IMR-90 (cell line): Measurements from ENCODE around the gene ADAP2. TPM values are rescaled to one million over a fixed set of nuclear protein-coding genes. Genes with fewer than 3 reads are reported as not detected.
"Not testable (repeated sequence)": the region's sequence is repeated elsewhere in the genome, so short reads cannot be mapped to it uniquely, and the experiment has no call there.

Experiments used
- ATAC-seq: fragments of 200-7000 bp; cut with Tn5 transposase; 2 replicates; pipeline ENCODE4 v1.9.1; 2020; ENCODE audit warnings: low read depth, mild to moderate bottlenecking, moderate library complexity
- BruUV-seq: library from RNA; stranded (reverse); fragments of 400-500 nt; replicated peaks from 2 replicates; lab custom pipeline; 2021; lab: Mats Ljungman, UMichigan
- CTCF ChIA-PET: fragments of 300-600 bp; formaldehyde crosslinking; extraction: SDS; loops from one replicate; lab custom pipeline; 2021; ENCODE audit warnings: antibody characterized with exemption; lab: Yijun Ruan, JAX
- POLR2A ChIA-PET: fragments of 300-600 bp; sonication (Branson Sonifier 250); formaldehyde crosslinking; loops from one replicate; lab custom pipeline; 2022; ENCODE audit warnings: antibody characterized with exemption; ENCODE audit not compliant: unreplicated experiment; lab: Charles Lee
- DNase-seq: peaks from one replicate; pipeline ENCODE4 v3.0.0; 2013
- H2AFZ ChIP-seq: replicated peaks from 2 replicates; pipeline ENCODE3; 2013; ENCODE audit warnings: low read length, mild to moderate bottlenecking; ENCODE audit not compliant: poor library complexity
- H2AK5ac ChIP-seq: 2 replicates; pipeline ENCODE4 v1.6.1; 2013; ENCODE audit warnings: low read depth, low read length, inconsistent platforms
- H2AK9ac ChIP-seq: replicated peaks from 2 replicates; pipeline ENCODE3; 2013; ENCODE audit warnings: mild to moderate bottlenecking, low read depth, low read length, moderate library complexity; ENCODE audit not compliant: poor library complexity
- H2BK120ac ChIP-seq: 2 replicates; pipeline ENCODE4 v1.6.1; 2013; ENCODE audit warnings: low read depth, low read length, inconsistent platforms
- H2BK15ac ChIP-seq: 3 replicates; pipeline ENCODE4 v1.6.1; 2013; ENCODE audit warnings: low read depth, low read length, inconsistent platforms
- H2BK20ac ChIP-seq: 2 replicates; pipeline ENCODE4 v1.6.1; 2013; ENCODE audit warnings: low read depth, mild to moderate bottlenecking, inconsistent platforms, low read length, moderate library complexity
- H2BK5ac ChIP-seq: 2 replicates; pipeline ENCODE4 v1.6.1; 2013; ENCODE audit warnings: mild to moderate bottlenecking, low read depth, low read length, inconsistent platforms; ENCODE audit not compliant: poor library complexity, severe bottlenecking
- H3K14ac ChIP-seq: replicated peaks from 2 replicates; pipeline ENCODE4 v1.6.1; 2013; ENCODE audit warnings: low read depth, low read length, inconsistent platforms
- H3K18ac ChIP-seq: 2 replicates; pipeline ENCODE4 v1.6.1; 2013; ENCODE audit warnings: low read depth, low read length, control low read depth
- H3K23ac ChIP-seq: 2 replicates; pipeline ENCODE4 v1.6.1; 2013; ENCODE audit warnings: low read depth, low read length, inconsistent platforms
- H3K27ac ChIP-seq: 2 replicates; pipeline ENCODE4 v1.5.1; 2013; ENCODE audit warnings: mild to moderate bottlenecking, control low read depth, low read length; ENCODE audit not compliant: insufficient read depth
- H3K27me3 ChIP-seq: 2 replicates; pipeline ENCODE4 v1.6.1; 2013; ENCODE audit warnings: low read length; ENCODE audit not compliant: control insufficient read depth, insufficient read depth
- H3K36me3 ChIP-seq: 2 replicates; pipeline ENCODE4 v1.6.1; 2013; ENCODE audit warnings: low read length, mixed read lengths; ENCODE audit not compliant: control insufficient read depth, insufficient read depth
- H3K4ac ChIP-seq: 2 replicates; pipeline ENCODE4 v1.6.1; 2013; ENCODE audit warnings: low read depth, low read length, inconsistent platforms
- H3K4me1 ChIP-seq: 2 replicates; pipeline ENCODE4 v1.6.1; 2013; ENCODE audit warnings: low read length, mixed read lengths; ENCODE audit not compliant: control insufficient read depth, insufficient read depth
- H3K4me2 ChIP-seq: 2 replicates; pipeline ENCODE4 v1.6.1; 2013; ENCODE audit warnings: low read depth, mild to moderate bottlenecking, control low read depth, low read length, moderate library complexity
- H3K4me3 ChIP-seq: 2 replicates; pipeline ENCODE4 v1.5.1; 2013; ENCODE audit warnings: low read depth, mild to moderate bottlenecking, control low read depth, low read length, moderate library complexity; ENCODE audit not compliant: insufficient read depth
- H3K56ac ChIP-seq: 2 replicates; pipeline ENCODE4 v1.6.1; 2013; ENCODE audit warnings: low read length, inconsistent platforms; ENCODE audit not compliant: insufficient read depth; ENCODE audit errors: extremely low read depth
- H3K79me1 ChIP-seq, 2 experiments: 2 replicates each; pipeline ENCODE4 v1.6.1; 2013; ENCODE audit warnings: low read length in 2 of 2, inconsistent platforms in 1 of 2, low read depth in 1 of 2
- H3K9ac ChIP-seq: 2 replicates; pipeline ENCODE4 v1.6.1; 2013; ENCODE audit warnings: low read depth, low read length, control low read depth
- H3K9me1 ChIP-seq: 2 replicates; pipeline ENCODE4 v1.6.1; 2013; ENCODE audit warnings: low read length, inconsistent platforms; ENCODE audit not compliant: insufficient read depth
- H3K9me3 ChIP-seq: 2 replicates; pipeline ENCODE4 v1.6.1; 2013; ENCODE audit warnings: low read length; ENCODE audit not compliant: control insufficient read depth, insufficient read depth
- H4K20me1 ChIP-seq: 2 replicates; pipeline ENCODE4 v1.6.1; 2013; ENCODE audit warnings: low read length, inconsistent platforms; ENCODE audit not compliant: insufficient read depth
- H4K5ac ChIP-seq: 2 replicates; pipeline ENCODE4 v1.6.1; 2013; ENCODE audit warnings: mild to moderate bottlenecking, low read depth, low read length, control low read depth
- H4K8ac ChIP-seq, 2 experiments: 2 replicates each; pipeline ENCODE4 v1.6.1; 2013; ENCODE audit warnings: low read depth in 2 of 2, low read length in 2 of 2, control low read depth in 1 of 2, inconsistent platforms in 1 of 2
- H4K91ac ChIP-seq: 2 replicates; pipeline ENCODE4 v1.6.1; 2013; ENCODE audit warnings: low read depth, low read length, inconsistent platforms; ENCODE audit not compliant: insufficient read depth
- CEBPB ChIP-seq: IDR thresholded peaks from 2 replicates; pipeline ENCODE4 v1.6.1; 2012; ENCODE audit warnings: low read depth, low read length, improper control_type of control experiment
- FOS ChIP-seq: fragments of 150-350 bp; IDR thresholded peaks from 2 replicates; pipeline ENCODE4 v1.6.1; 2016; ENCODE audit warnings: low read depth, low read length
- MAFK ChIP-seq: IDR thresholded peaks from 2 replicates; pipeline ENCODE4 v1.6.1; 2012; ENCODE audit warnings: low read depth, low read length, improper control_type of control experiment
- SMC3 ChIP-seq: fragments of 150-350 bp; IDR thresholded peaks from 2 replicates; pipeline ENCODE4 v1.6.1; 2016; ENCODE audit warnings: low read depth, mild to moderate bottlenecking, antibody characterized with exemption, low read length, moderate library complexity
- WGBS, 2 experiments: methylation state at CpG; one replicate each; pipeline versions ENCODE4 v1.1.5 to v1.1.7; 2013; ENCODE audit warnings: missing lambda C conversion rate in 2 of 2; ENCODE audit not compliant: insufficient read length in 1 of 2; ENCODE audit errors: extremely low coverage in 2 of 2; 5-methylcytosine and 5-hydroxymethylcytosine counted together
- dilution Hi-C: fragments of 300-500 bp; cut with HindIII; formaldehyde crosslinking; loops from one replicate; pipeline ENCODE4 v1.14.3; 2018; ENCODE audit warnings: low sequenced_read_pairs; ENCODE audit not compliant: unreplicated experiment
- in situ Hi-C: fragments of 300-500 bp; cut with MboI; formaldehyde crosslinking; loops from 3 replicates; pipeline ENCODE4 v1.14.3; 2019; ENCODE audit warnings: low sequenced_read_pairs, inconsistent platforms, mixed read lengths
- intact Hi-C: fragments of 100-400 bp; cut with micrococcal nuclease; formaldehyde crosslinking; loops from 2 replicates; pipeline ENCODE4 v1.10.0; 2022
- polyA plus RNA-seq, 3 experiments: library from polyadenylated mRNA; depleted of rRNA; stranded (reverse); fragments of >200 nt; gene quantifications; 2 replicates each; pipeline ENCODE4 v1.2.3, GENCODE V29; 2012; ENCODE audit warnings: low replicate concordance in 1 of 3
- total RNA-seq: library from RNA; depleted of rRNA; stranded (reverse); fragments of >200 nt; gene quantifications from 2 replicates; pipeline ENCODE4 v1.2.3, GENCODE V29; 2012

The ADAP2 gene
- total and polyA plus RNA-seq, 2 of the 4 experiments (the other 2 are of a cell fraction), result 0.90 to 1.2 TPM

DNA sequence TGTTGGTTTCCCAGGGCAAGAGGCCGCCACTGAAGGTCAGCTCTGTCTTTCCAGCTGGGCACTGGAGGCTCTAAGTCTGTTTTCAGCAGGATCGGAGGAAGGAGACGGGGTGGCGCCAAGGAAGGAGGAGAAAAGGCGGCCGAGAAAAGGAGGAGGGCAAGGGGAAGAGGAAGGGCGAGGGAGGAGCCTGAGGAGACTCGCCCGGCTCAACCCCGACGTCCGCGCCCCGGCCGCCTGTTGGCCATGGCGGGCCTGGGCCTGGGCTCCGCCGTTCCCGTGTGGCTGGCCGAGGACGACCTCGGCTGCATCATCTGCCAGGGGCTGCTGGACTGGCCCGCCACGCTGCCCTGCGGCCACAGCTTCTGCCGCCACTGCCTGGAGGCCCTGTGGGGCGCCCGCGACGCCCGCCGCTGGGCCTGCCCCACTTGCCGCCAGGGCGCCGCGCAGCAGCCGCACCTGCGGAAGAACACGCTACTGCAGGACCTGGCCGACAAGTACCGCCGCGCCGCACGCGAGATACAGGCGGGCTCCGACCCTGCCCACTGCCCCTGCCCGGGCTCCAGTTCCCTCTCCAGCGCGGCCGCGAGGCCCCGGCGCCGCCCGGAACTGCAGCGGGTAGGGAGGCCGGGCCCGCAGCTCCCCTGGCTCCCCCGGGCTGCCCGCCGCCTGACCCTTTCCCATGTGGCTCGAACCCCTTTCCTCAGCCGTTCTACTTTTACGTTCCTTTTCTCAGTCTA lies 49.3 kb downstream of the ADAP2 start, which contains the start of gene RNF135 (continued):
- TF ChIP-seq SMC3 (no peak), CEBPB (no peak)

DNA sequence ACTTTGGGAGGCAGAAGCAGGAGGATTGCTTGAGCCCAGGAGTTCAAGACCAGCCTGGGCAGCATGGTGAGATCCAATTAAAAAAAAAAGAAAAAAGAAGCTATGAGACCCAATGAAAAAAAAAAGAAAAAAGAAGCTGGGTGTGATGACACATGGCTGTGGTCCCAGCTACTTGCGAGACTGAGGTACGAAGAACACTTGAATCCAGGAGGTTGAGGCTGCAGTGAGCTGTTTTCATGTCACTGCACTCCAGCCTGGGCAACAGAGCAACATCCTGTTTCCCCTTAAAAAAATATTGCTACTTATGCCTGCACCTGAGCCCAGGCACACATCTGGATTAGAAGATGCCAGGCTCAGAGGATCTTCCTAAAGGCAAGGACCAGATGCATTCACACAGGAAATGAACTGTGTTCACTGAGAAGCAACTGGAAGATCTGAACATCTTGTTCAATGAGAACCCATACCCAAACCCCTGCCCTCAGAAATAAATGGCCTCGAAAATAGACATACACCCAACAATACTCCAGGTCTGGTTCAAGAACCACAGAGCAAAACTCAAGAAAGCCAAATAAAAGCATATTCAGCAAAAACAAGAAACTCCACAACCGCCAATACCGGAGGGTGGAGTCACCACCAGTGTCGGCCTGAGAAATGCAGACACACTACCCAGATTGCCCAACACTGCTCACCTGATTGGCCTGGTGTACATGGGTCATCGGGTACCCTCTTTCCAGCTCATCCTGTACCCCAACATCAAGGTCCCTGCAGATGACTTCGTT lies 53.5 kb downstream of the ADAP2 start:
- Histone ChIP-seq H4K8ac (no peak overlapping the region), H2BK20ac (no peak overlapping the region), H3K36me3 (peaks cover 4% of the 10 kb centered on the region; the same call in 1 of the 2 replicates), H3K4me3 (no peak overlapping the region), H2AK9ac (no peak overlapping the region), H3K9ac (no peak overlapping the region), H4K5ac (no peak overlapping the region), H2BK5ac (no peak overlapping the region), H2BK15ac (no peak overlapping the region), H3K4ac (no peak overlapping the region), H3K4me2 (no peak overlapping the region), H3K14ac (no peak overlapping the region), H2AFZ (no peak overlapping the region), H2AK5ac (no peak overlapping the region), H3K9me1 (no peaks in the 10 kb centered on the region), H4K91ac (no peak overlapping the region), H3K79me1 (peaks cover 13 to 41% of the 10 kb centered on the region in 2 experiments), H3K23ac (no peak overlapping the region), H3K9me3 (no peaks in the 10 kb centered on the region), H4K20me1 (no peaks in the 10 kb centered on the region), H3K4me1 (peaks cover under 1% of the 10 kb centered on the region; the same call in 1 of the 2 replicates), H3K18ac (no peak overlapping the region), H3K56ac (no peak overlapping the region), H3K27me3 (no peaks in the 10 kb centered on the region), H3K27ac (no peak overlapping the region), H2BK120ac (no peak overlapping the region)
- intact Hi-C loops, result no loop called here
- BruUV-seq, result no TSS peak
- no peak for DNase-seq
- 95% methylated on average over 4 of the region's 8 CpGs; no CpG with 5 or more reads in 1 of the 2 experiments for WGBS, 2 experiments
- ChIA-PET CTCF (interaction anchor here (0.5 kb wide), 1 partner anchor 195 kb away, joined by 4 read pairs; no protein-coding TSS in a partner anchor), POLR2A (no interaction called here)
- dilution Hi-C loops, result no loop called here
- TF ChIP-seq FOS, result no peak
- TF ChIP-seq MAFK, result peak; percentile 50; the same call in 1 of the 2 replicates
- in situ Hi-C loops, result no loop called here
- ATAC-seq, result no peak

DNA sequence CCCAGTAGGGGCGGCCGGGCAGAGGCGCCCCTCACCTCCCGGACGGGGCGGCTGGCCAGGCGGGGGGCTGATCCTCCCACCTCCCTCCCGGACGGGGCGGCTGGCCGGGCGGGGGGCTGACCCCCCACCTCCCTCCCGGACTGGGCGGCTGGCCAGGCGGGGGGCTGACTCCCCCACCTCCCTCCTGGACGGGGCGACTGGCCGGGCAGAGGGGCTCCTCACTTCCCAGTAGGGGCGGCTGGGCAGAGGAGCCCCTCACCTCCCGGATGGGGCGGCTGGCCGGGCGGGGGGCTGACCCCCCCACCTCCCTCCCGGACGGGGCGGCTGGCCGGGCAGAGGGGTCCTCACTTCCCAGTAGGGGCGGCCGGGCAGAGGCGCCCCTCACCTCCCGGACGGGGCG lies 58.2 kb downstream of the ADAP2 start:
- H2BK20ac ChIP-seq, H2BK5ac ChIP-seq, ATAC-seq, H3K18ac ChIP-seq, H3K4me3 ChIP-seq, BruUV-seq, H2BK120ac ChIP-seq, H3K23ac ChIP-seq, H4K5ac ChIP-seq, intact Hi-C loops, H3K56ac ChIP-seq, H3K27me3 ChIP-seq, in situ Hi-C loops, H2AK9ac ChIP-seq, H3K4me1 ChIP-seq, H3K9me1 ChIP-seq, H2BK15ac ChIP-seq, H3K9ac ChIP-seq, H3K4me2 ChIP-seq, H4K91ac ChIP-seq, POLR2A ChIA-PET, CTCF ChIA-PET, H2AK5ac ChIP-seq, H3K36me3 ChIP-seq, H3K9me3 ChIP-seq, H4K8ac ChIP-seq, H3K4ac ChIP-seq, H4K20me1 ChIP-seq, H3K27ac ChIP-seq, DNase-seq, H2AFZ ChIP-seq, dilution Hi-C loops, H3K14ac ChIP-seq: not testable (repeated sequence)
- WGBS, 2 experiments, result no CpG with 5 or more reads among the region's 33 CpGs
- peaks cover 3 to 23% of the 10 kb centered on the region in 2 experiments; a peak in 3 of 4 replicates for H3K79me1 ChIP-seq
